Neural crest cell (in vitro differentiated cells): Measurements from ENCODE around the gene PRR23B. TPM values are rescaled to one million over a fixed set of nuclear protein-coding genes. Genes with fewer than 3 reads are reported as not detected.

Experiments used
- DNase-seq: peaks from one replicate; pipeline ENCODE4 v3.0.0; 2021; ENCODE audit warnings: low read depth, mixed read lengths, low spot score
- H3K27ac Mint-ChIP-seq: one replicate; pipeline ENCODE4 v1.8.0; 2021; ENCODE audit warnings: mild to moderate bottlenecking, mixed read lengths; ENCODE audit not compliant: unreplicated experiment
- H3K27me3 Mint-ChIP-seq: 2 replicates; pipeline ENCODE4 v1.8.0; 2021; ENCODE audit warnings: low read depth, mild to moderate bottlenecking, mixed read lengths
- H3K36me3 Mint-ChIP-seq: 2 replicates; pipeline ENCODE4 v1.8.0; 2021; ENCODE audit warnings: low read depth, mild to moderate bottlenecking, mixed read lengths
- H3K4me1 Mint-ChIP-seq: 2 replicates; pipeline ENCODE4 v1.8.0; 2021; ENCODE audit warnings: mixed read lengths
- H3K4me3 Mint-ChIP-seq: one replicate; pipeline ENCODE4 v1.8.0; 2021; ENCODE audit warnings: mild to moderate bottlenecking, mixed read lengths
- H3K9me3 Mint-ChIP-seq: 2 replicates; pipeline ENCODE4 v1.8.0; 2021; ENCODE audit warnings: mixed read lengths
- total RNA-seq: library from RNA; stranded (reverse); gene quantifications from 2 replicates; pipeline ENCODE4 v1.2.1, GENCODE V29; 2021
- TF ChIP-seq, protein P1 (sequence below): fragments of 200-600 bp; sonication (generic); conservative IDR thresholded peaks from 2 replicates; pipeline ENCODE4 v1.5.0; 2021; ENCODE audit warnings: antibody characterized with exemption, mild to moderate bottlenecking

The PRR23B gene
- total RNA-seq, 1 donor from 2014 or later = not detected

DNA sequence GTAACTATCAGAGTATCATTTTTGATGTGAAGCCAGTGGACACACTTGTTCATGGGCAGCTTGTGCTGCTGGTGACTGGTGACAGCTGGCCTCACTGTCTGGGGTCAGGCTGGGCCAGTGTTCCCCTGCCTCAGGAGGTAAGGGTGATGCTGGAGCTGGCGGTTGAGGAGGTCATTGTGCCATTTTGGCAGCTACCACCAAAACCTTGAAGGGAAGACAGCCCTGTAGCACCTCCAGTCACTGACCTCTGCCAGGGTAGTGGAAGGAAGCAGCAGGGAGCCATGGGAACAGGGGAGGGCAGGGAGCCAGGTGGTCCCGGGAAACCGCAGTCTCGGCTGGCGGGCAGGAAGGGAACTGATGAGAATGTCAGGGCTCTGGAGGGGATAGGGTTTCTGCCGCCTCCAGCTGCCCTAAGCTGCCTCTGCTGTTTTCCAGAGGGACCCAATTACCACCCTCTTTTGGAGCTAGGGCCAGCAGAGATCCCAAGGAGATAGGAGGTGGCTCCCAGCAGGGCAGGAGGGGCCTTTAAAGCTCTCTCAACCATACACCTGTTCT is 48.9 kb downstream of the PRR23B start:
- H3K36me3 Mint-ChIP-seq = no peaks in the 10 kb centered on the region
- H3K27ac Mint-ChIP-seq = no peak overlapping the region
- H3K4me3 Mint-ChIP-seq = no peak overlapping the region
- TF ChIP-seq, protein P1, sequence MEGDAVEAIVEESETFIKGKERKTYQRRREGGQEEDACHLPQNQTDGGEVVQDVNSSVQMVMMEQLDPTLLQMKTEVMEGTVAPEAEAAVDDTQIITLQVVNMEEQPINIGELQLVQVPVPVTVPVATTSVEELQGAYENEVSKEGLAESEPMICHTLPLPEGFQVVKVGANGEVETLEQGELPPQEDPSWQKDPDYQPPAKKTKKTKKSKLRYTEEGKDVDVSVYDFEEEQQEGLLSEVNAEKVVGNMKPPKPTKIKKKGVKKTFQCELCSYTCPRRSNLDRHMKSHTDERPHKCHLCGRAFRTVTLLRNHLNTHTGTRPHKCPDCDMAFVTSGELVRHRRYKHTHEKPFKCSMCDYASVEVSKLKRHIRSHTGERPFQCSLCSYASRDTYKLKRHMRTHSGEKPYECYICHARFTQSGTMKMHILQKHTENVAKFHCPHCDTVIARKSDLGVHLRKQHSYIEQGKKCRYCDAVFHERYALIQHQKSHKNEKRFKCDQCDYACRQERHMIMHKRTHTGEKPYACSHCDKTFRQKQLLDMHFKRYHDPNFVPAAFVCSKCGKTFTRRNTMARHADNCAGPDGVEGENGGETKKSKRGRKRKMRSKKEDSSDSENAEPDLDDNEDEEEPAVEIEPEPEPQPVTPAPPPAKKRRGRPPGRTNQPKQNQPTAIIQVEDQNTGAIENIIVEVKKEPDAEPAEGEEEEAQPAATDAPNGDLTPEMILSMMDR = no peak
- no peak for DNase-seq
- peaks cover 29% of the 10 kb centered on the region for H3K27me3 Mint-ChIP-seq
- no peaks in the 10 kb centered on the region for H3K4me1 Mint-ChIP-seq
- no peaks in the 10 kb centered on the region for H3K9me3 Mint-ChIP-seq

Other genes starting within 250 kb of the PRR23B start
- gene PIK3CB, start 186.0 kb downstream of the PRR23B start, total RNA-seq = 11.8 and 14.4 TPM in 2 replicates
- 0.09 TPM in 2 replicates for gene FOXL2, start 73.8 kb downstream of the PRR23B start, total RNA-seq
- not detected in 2 replicates for gene FOXL2NB, start 73.7 kb downstream of the PRR23B start, total RNA-seq
- gene PRR23A, start 14.7 kb downstream of the PRR23B start, total RNA-seq = not detected in 2 replicates
- gene PRR23C, start 24.0 kb upstream of the PRR23B start, total RNA-seq = not detected in 2 replicates